Fibroblast of mammary gland (primary cell): ENCODE results near the gene NDEL1.

Source experiments
- DNase-seq: peaks from one replicate; pipeline ENCODE4 v3.0.0-alpha.2; 2010; ENCODE audit warnings: low read depth
- H3K4me3 ChIP-seq: 2 replicates; pipeline ENCODE4 v1.5.1; 2011; ENCODE audit warnings: low read depth, mild to moderate bottlenecking, low read length, moderate library complexity; ENCODE audit not compliant: control insufficient read depth
- CTCF ChIP-seq: conservative IDR thresholded peaks from 2 replicates; pipeline ENCODE4 v1.5.1; 2011; ENCODE audit warnings: low read depth, low read length, inconsistent platforms; ENCODE audit not compliant: control insufficient read depth, insufficient read depth

NDEL1 gene

GRCh38 chr17:8468980-8469379, 33.3 kb downstream of the NDEL1 start:
- DNase-seq: peak; percentile 15
- TF ChIP-seq CTCF: no peak
- H3K4me3 ChIP-seq: no peak overlapping the region

GRCh38 chr17:8469964-8470363, 34.3 kb downstream of the NDEL1 start:
- no peak for TF ChIP-seq CTCF
- peak; percentile 29 for DNase-seq
- no peak overlapping the region for H3K4me3 ChIP-seq

- DNase-seq: peak; percentile 52
- TF ChIP-seq CTCF: no peak
- no peak overlapping the region for H3K4me3 ChIP-seq
Measured at GRCh38 chr17:8470447-8471047, 34.9 kb downstream of the NDEL1 start.

GRCh38 chr17:8472663-8473062, 37.0 kb downstream of the NDEL1 start:
- no peak overlapping the region for H3K4me3 ChIP-seq
- TF ChIP-seq CTCF: no peak
- no peak for DNase-seq

GRCh38 chr17:8473451-8474192, 37.9 kb downstream of the NDEL1 start:
- DNase-seq: no peak
- TF ChIP-seq CTCF: no peak

GRCh38 chr17:8474826-8475225, 39.1 kb downstream of the NDEL1 start:
- no peak for DNase-seq
- no peak for TF ChIP-seq CTCF
- no peak overlapping the region for H3K4me3 ChIP-seq

More at GRCh38 chr17:8473451-8474192, 37.9 kb downstream of the NDEL1 start:
- no peak overlapping the region for H3K4me3 ChIP-seq
